Sigmoid colon (tissue), 7 donors: Measurements from ENCODE around the gene CZIB. TPM values are rescaled to one million over a fixed set of nuclear protein-coding genes. Genes with fewer than 3 reads are reported as not detected.

Source experiments
- DNase-seq: peaks from one replicate; pipeline ENCODE4 v3.0.0-alpha.2; 2019
- H3K27ac ChIP-seq, 4 donors: fragments of 200-600 bp; sonication (generic); one replicate each; pipeline ENCODE4 v1.5.1; 2016 to 2019; ENCODE audit warnings: mild to moderate bottlenecking in 1 of 4
- H3K27me3 ChIP-seq, 3 donors: fragments of 200-600 bp; sonication (generic); one replicate each; pipeline ENCODE4 v1.5.1; 2019; ENCODE audit warnings: mild to moderate bottlenecking in 1 of 3
- H3K36me3 ChIP-seq, 4 donors: fragments of 200-600 bp; sonication (generic); one replicate each; pipeline ENCODE4 v1.5.1; 2016 to 2019
- H3K4me1 ChIP-seq, 4 donors: fragments of 200-600 bp; sonication (generic); one replicate each; pipeline ENCODE4 v1.5.1; 2017 to 2019
- H3K4me3 ChIP-seq, 4 donors: fragments of 200-600 bp; sonication (generic); one replicate each; pipeline ENCODE4 v1.5.1; 2017 to 2019; ENCODE audit warnings: mild to moderate bottlenecking in 2 of 4, moderate library complexity in 1 of 4
- H3K9me3 ChIP-seq, 4 donors: fragments of 200-600 bp in 3 of 4; sonication (generic) in 3 of 4; one replicate each; pipeline versions ENCODE4 v1.5.1 to v1.6.1; 2013 to 2019
- EP300 ChIP-seq, 4 donors: sonication (generic); formaldehyde crosslinking; IDR thresholded peaks; one replicate each; pipeline ENCODE4 v1.6.1; 2017; ENCODE audit warnings: antibody characterized with exemption in 4 of 4
- POLR2A ChIP-seq, 2 donors: fragments of 450-650 bp; IDR thresholded peaks; one replicate each; pipeline ENCODE4 v1.6.1; 2016; ENCODE audit warnings: antibody characterized with exemption in 2 of 2, mild to moderate bottlenecking in 2 of 2, moderate library complexity in 2 of 2
- POLR2AphosphoS5 ChIP-seq, 4 donors: sonication (generic); formaldehyde crosslinking; IDR thresholded peaks; one replicate each; pipeline ENCODE4 v1.6.1; 2017; ENCODE audit warnings: antibody characterized with exemption in 4 of 4
- WGBS, 2 donors: extraction: QIAGEN DNeasy Blood & Tissue Kit; methylation state at CpG; one replicate each; pipeline ENCODE4 v1.1.7; 2013; 5-methylcytosine and 5-hydroxymethylcytosine counted together
- intact Hi-C: fragments of 100-400 bp; cut with DNase I; formaldehyde crosslinking; loops from one replicate; pipeline ENCODE4 v1.15.1; 2023
- polyA plus RNA-seq, 3 donors: library from polyadenylated mRNA; stranded (reverse); fragments of 200-250 nt; gene quantifications; one replicate each; pipeline ENCODE4 v1.2.3, GENCODE V29; 2013
- total RNA-seq, 4 donors: library from RNA; depleted of rRNA; stranded (reverse); fragments of >200 nt; gene quantifications; one replicate each; pipeline ENCODE4 v1.1.0, GENCODE V29; 2016
- TF ChIP-seq, protein P1 (sequence below), 4 experiments: fragments of 450-650 bp in 3 of 4; fragments of 200-600 bp in 1 of 4; IDR thresholded peaks; one replicate each; pipeline ENCODE4 v1.5.1; 2016 to 2019; ENCODE audit warnings: antibody characterized with exemption in 4 of 4, mild to moderate bottlenecking in 3 of 4, moderate library complexity in 2 of 4
- donor health status: healthy with polysubstance abuse.
- donor health status: Bipolar disorder and iron deficiency.
- donor health status: healthy.

Gene CZIB
- total and polyA plus RNA-seq, 7 donors: 49.4 to 95.6 (median 79.2) TPM

DNA sequence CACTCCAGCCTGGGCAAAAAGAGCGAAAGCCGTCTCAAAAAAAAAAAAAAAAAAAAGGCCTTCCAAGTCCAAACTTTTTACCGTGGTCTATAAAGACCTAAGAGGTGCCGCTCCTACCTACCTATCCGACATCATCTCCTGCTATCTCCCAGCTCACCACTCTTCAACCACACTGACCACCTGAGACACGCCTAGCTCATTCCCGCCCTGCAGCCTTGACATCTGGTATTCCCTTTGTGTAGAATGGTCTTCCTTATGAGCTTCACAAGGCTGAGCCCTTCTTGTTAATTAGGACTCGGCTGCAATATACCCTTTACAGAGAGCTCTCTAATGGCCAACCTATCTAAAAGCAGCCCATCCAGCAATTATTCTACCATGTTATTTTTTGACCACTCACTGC, 17.2 kb upstream of the CZIB start:
- intact Hi-C loops: loop anchor here (5.0 kb wide), 1 partner anchor 90 kb away; the partner anchor contains the start of gene LRP8
- H3K9me3 ChIP-seq: no peaks in the 10 kb centered on the region
- no peaks in the 10 kb centered on the region for H3K27me3 ChIP-seq
- peaks cover 0 to 25% (median 21%) of the 10 kb centered on the region in 4 donors for H3K4me1 ChIP-seq
- H3K27ac ChIP-seq: peak overlapping the region in 3 of 4 donors; percentile 76 to 86 (median 82)
- no peak for DNase-seq
- peaks cover 15 to 37% (median 20%) of the 10 kb centered on the region in 4 donors for H3K36me3 ChIP-seq
- TF ChIP-seq EP300 (IDR thresholded peaks at IDR 0.05): no peak
- TF ChIP-seq, protein P1, sequence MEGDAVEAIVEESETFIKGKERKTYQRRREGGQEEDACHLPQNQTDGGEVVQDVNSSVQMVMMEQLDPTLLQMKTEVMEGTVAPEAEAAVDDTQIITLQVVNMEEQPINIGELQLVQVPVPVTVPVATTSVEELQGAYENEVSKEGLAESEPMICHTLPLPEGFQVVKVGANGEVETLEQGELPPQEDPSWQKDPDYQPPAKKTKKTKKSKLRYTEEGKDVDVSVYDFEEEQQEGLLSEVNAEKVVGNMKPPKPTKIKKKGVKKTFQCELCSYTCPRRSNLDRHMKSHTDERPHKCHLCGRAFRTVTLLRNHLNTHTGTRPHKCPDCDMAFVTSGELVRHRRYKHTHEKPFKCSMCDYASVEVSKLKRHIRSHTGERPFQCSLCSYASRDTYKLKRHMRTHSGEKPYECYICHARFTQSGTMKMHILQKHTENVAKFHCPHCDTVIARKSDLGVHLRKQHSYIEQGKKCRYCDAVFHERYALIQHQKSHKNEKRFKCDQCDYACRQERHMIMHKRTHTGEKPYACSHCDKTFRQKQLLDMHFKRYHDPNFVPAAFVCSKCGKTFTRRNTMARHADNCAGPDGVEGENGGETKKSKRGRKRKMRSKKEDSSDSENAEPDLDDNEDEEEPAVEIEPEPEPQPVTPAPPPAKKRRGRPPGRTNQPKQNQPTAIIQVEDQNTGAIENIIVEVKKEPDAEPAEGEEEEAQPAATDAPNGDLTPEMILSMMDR (IDR thresholded peaks at IDR 0.05): no peak
- TF ChIP-seq POLR2A (IDR thresholded peaks at IDR 0.05): no peak
- TF ChIP-seq POLR2AphosphoS5 (IDR thresholded peaks at IDR 0.05): no peak
- H3K4me3 ChIP-seq: peak overlapping the region; percentile 87 to 97 (median 92)
- WGBS, 2 donors: 25 to 30% methylated on average over 8 of the region's 8 CpGs

DNA sequence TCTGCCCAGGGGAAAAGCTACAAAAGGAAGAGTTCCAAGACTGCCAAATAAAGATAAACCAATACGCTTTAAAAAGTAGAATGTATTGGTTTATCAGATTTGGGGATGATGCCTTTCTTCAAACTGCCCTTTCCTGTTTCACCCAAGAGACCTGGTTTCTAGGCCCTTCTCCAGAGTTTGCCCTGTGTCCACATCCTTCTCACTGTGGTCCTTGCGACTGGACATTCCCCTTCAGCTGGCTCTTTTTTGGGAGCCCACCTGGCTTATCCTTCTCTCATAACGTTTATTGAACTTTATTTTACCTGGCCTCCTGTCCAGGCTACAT, 490 bp upstream of the CZIB start:
- peaks cover 0 to 30% (median 3%) of the 10 kb centered on the region in 4 donors for H3K36me3 ChIP-seq
- peak overlapping the region; percentile 56 to 89 (median 82) for H3K4me3 ChIP-seq
- intact Hi-C loops: loop anchor here (1.0 kb wide), 1 partner anchor 24 kb away; no protein-coding TSS in a partner anchor
- DNase-seq: no peak
- peaks cover 0 to 17% (median 16%) of the 10 kb centered on the region in 4 donors for H3K4me1 ChIP-seq
- TF ChIP-seq, protein P1 (IDR thresholded peaks at IDR 0.05): no peak
- no peak for TF ChIP-seq EP300 (IDR thresholded peaks at IDR 0.05)
- TF ChIP-seq POLR2A (IDR thresholded peaks at IDR 0.05): no peak
- no peak for TF ChIP-seq POLR2AphosphoS5 (IDR thresholded peaks at IDR 0.05)
- H3K27me3 ChIP-seq: no peaks in the 10 kb centered on the region
- 33 to 51% methylated on average over 3 of the region's 3 CpGs for WGBS, 2 donors
- H3K9me3 ChIP-seq: no peaks in the 10 kb centered on the region
- H3K27ac ChIP-seq: peak overlapping the region; percentile 93 to 99 (median 96)

DNA sequence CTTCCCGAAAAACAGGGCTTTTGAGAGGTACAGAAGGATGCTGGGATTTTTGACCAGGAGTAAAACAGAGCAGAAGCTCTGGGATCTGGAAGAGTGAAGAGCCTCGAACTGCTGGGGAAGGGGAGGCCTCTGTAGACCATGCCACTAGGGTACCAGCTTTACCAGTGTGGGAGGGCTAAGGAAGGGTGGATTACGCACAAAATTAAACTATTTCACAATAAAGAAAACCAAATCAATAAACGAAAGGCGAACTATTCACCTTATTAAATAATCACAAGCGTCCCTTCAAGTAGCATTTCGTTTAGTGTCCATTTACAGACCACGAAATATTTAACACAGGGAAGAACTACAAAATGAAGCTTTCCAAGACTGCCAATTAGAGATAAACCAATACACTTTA, 723 bp downstream of the CZIB start:
- H3K9me3 ChIP-seq: no peaks in the 10 kb centered on the region
- intact Hi-C loops: loop anchor here (1.0 kb wide), 1 partner anchor 22 kb away; no protein-coding TSS in a partner anchor
- WGBS, 2 donors: 15 to 35% methylated on average over 8 of the region's 8 CpGs
- H3K36me3 ChIP-seq: peaks cover 3 to 37% (median 12%) of the 10 kb centered on the region in 4 donors
- peaks cover 0 to 17% (median 16%) of the 10 kb centered on the region in 4 donors for H3K4me1 ChIP-seq
- H3K4me3 ChIP-seq: peak overlapping the region; percentile 56 to 89 (median 82)
- no peak for DNase-seq
- H3K27ac ChIP-seq: peak overlapping the region; percentile 93 to 99 (median 96)
- TF ChIP-seq, protein P1 (IDR thresholded peaks at IDR 0.05): no peak
- no peaks in the 10 kb centered on the region for H3K27me3 ChIP-seq

DNA sequence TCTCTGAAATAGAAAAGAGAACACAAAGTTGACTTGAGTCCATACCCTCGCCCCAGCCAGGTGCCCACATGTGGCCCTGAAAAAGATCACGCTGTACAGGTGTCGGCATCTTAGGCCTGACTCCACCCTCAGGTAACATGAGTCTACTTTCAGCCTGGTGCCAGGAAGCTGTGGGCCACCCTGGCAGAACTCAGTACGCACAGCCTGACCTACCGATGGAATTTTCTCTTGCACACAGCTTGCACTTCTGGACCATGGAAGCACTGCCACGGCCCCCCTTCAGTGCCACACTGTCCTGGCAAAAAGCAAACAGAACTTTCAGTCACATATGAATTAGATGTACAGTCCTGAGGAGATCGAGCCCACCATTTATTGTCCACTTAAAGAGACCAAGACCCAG, 2.2 kb downstream of the CZIB start:
- WGBS, 2 donors: 92 to 95% methylated on average over 7 of the region's 7 CpGs
- Histone ChIP-seq H3K27ac (no peak overlapping the region), H3K4me1 (peaks cover 0 to 17% (median 16%) of the 10 kb centered on the region in 4 donors), H3K36me3 (peaks cover 9 to 52% (median 22%) of the 10 kb centered on the region in 4 donors), H3K4me3 (no peak overlapping the region), H3K9me3 (no peaks in the 10 kb centered on the region), H3K27me3 (no peaks in the 10 kb centered on the region)
- intact Hi-C loops: no loop called here
- TF ChIP-seq EP300 (IDR thresholded peaks at IDR 0.05) (no peak), POLR2AphosphoS5 (IDR thresholded peaks at IDR 0.05) (no peak), POLR2A (IDR thresholded peaks at IDR 0.05) (no peak)
- TF ChIP-seq, protein P1 (IDR thresholded peaks at IDR 0.05): no peak
- no peak for DNase-seq
